HG03095 (cell line): ENCODE measurements around the gene MEF2B.
"Not testable (repeated sequence)": the region's sequence is repeated elsewhere in the genome, so short reads cannot be mapped to it uniquely, and the experiment has no call there.

Experiments
- ATAC-seq: cut with Tn5 transposase; IDR thresholded peaks from one replicate; pipeline ENCODE4 v1.9.1; 2021; ENCODE audit warnings: moderate library complexity; ENCODE audit not compliant: unreplicated experiment

MEF2B gene

GRCh38 chr19:19193926-19194325, 23.9 kb upstream of the MEF2B start:
- no peak for ATAC-seq

DNA sequence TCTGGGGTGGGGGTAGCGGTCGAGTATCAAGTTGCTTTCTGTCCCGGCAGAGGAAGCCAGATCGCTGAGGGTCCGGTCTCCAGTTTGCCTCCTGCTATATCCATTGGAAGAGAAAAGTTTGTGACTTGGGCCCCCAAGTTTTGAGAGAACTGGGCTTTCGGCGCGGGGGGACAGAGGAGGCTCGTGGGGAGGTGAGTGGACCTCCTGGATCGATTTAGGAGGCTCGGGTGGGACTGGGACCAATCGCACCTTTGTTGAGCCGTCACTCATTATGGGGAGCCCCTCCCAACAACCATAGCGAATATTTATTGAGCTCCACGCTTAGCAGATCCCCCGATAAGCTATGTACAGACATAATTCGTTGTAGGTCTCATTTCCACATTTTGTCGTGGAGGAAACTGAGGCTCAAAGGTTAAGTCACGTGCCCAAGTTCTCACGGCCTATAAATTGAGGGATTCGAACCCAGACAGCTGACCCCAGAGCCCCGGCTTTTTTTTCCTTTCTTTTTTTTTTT, 22.9 kb upstream of the MEF2B start:
- ATAC-seq, result no peak

DNA sequence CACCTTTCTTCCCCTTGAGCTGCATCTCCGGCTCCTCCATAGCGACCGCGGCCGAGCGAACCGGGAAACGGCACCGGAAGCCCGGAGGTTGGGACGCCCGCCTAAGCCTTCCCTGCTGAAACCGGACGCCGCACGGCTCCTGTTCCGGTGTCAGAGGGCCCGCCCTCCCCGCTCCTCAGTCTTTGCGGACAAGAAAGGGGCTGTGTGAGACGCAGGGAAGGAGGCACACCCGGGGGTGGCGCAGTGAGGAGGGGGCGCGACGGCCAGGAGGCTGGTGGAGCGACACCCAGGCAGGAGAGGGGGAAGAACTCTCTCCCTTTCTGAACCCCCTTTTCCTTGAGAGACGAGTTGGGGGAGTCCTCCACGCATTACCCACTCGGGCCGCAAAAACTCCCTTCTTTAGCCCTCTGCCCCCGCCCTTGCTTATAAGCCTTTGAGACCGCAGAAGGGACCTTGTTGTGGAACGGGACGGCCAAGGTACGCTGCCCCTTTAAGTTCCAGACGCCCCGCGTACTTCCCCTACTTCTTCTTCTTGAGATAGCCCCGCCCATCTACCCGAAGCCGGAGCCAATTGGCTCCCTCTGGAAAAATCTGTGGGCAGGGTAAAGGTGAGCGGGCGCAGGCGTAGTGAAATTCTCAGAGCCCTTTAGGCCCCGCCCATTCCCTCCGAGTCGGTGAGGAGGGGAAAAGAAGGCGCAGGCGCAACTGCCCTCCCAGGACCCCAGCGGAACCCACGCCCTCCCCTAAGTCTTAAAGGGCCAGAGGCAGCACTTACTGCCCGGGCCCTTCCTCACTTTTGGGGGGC, 22.2 kb upstream of the MEF2B start, which contains the start of the genes BORCS8 and RFXANK:
TSS of gene BORCS8 (minus strand) at position 75 of the 805 bp plus-strand sequence. CDS start at position 40, 35 bp downstream.
TSS of gene RFXANK (plus strand) at position 181 of the 805 bp plus-strand sequence. CDS start 1,689 bp downstream, outside the sequence.
- peak; percentile 76 for ATAC-seq

GRCh38 chr19:19191768-19192077, 21.7 kb upstream of the MEF2B start:
- ATAC-seq, result no peak

DNA sequence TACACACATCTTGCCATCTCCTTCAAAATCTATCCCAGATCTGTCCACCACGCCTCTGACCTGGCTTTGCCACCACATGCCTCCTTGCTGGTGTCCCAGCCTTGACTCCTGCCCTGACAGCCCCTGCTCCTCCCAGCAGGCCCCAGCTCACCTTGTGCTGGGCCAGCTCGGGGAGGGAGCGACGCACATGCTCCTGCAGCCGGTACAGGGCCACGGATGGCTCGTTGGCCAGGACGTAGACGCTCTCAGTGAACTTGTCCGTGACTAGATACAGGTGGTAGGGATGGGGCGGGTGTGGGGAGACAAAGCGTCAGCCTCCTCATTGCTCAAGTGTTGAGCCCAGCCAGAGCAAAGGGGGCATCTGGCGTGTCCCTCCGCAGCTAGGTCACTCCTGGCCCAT, 16.7 kb upstream of the MEF2B start:
- ATAC-seq, result no peak

- no peak for ATAC-seq
These were observed 16.0 kb upstream of the MEF2B start for GRCh38 chr19:19185853-19186740.

- no peak for ATAC-seq
These were observed 11.5 kb upstream of the MEF2B start for GRCh38 chr19:19181488-19181998.

GRCh38 chr19:19179548-19180441, 9.7 kb upstream of the MEF2B start:
- ATAC-seq, result no peak

- no peak for ATAC-seq
These were observed 6.9 kb upstream of the MEF2B start for GRCh38 chr19:19176950-19177349.

DNA sequence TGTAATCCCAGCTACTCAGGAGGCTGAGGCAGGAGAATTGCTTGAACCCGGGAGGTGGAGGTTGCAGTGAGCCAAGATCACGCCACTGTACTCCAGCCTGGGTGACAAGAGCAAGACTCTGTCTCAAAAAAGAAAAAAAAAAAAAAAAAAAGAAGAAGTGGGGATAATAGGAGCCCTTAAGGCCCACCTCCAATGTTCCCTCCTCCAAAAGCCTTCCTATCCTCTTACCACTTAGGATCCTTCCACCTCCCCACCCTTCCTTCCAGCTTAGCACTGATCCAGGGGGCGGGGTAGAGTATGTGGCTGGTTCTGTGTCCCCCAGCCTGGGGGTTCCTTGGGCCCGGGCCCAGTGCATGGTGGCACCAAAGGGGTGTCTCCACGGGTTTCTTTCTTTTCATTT, 3.2 kb upstream of the MEF2B start:
- not testable (repeated sequence) for ATAC-seq

DNA sequence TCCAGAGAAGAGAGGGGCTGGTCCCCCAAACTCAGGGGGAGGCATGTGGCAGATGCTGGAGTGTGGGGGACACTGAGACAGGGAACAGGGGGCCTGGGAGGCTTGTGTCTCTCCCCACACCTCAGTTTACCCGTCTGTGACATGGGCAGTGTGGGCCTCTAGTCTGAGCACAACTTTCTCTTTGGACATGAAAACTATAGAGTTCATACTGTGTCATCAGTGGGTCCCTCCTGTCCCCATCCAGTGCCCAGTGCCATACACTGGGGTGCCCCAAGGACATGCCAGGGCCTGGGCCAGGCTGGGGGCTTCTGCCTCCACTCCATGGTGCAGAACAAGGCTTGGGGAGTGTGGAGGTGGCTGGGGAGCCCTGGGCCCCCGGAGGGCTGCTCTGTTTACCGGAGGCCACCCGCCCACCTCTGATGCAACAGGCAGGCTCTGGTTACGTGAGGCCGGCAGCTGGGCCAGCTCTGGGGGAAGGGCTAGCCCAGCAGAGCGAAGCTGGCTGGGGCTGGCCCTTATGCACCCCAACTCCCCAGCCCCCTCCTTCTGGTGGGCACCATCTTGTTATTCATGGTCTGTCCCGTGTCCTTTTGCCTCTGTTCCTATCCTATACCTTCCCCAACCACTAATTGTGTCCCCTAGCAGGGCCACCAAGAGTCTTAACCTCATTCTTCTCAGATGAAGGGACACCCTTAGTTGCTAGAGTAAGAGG, 1.9 kb upstream of the MEF2B start:
- no peak for ATAC-seq

DNA sequence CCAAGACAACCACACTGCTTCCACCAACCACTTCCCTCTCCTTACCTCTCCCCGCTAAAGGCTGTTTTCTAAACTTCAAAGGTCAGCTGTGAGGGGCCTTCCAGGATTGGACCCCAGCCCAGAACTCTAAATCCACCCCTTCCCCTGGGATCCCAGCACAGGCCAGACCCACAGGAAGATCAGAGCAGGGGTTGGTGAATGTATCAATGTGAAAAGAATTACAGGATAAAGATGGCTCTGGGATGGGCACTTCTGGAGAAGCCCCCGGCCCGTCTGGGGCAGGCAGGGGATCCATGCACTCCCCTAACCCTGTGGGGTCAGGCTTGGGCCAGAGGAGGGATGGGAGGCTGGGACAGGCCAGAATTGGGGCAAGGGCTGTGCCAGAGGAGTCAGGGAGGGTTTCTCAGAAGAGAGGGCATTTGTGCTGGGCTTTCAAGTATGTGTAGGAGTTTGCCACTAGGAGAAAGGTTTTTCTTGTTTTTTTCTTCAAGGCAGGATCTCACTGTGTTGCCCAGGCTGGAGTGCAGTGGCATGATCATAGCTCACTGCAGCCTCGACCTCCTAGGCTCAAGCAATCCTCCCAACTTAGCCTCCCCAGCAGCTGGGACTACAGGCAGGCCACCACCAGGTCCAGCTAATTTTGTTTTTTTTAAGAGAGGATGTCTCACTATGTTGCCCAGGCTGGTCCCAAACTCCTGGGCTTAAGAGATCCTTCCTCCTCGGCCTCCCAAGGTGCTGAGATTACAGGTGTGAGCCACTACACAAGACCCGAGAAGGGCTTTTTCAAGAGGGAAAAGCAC, 1.0 kb upstream of the MEF2B start:
- no peak for ATAC-seq

- no peak for ATAC-seq
These were observed 619 bp downstream of the MEF2B start for GRCh38 chr19:19169236-19170052.

GRCh38 chr19:19167612-19168011, 2.5 kb downstream of the MEF2B start:
- no peak for ATAC-seq

DNA sequence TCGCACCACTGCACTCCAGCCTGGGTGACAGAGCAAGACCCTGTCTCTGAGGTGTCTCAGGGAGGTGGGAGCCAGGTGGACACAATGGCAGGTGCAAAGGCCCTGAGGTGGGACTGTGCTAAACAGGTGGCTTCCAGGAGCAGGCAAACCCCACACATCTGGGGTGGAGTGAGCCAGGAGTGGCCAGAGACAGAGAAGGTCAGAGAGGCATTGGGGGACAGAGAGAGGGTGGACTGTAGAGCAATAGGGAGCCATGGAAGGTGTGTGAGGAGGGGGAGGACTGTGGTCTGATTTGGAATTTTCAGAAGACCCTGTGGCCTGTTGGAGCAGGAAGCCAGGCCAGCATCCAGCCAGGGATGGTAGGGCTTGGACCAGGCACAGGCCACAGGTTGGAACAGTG, 4.7 kb downstream of the MEF2B start:
- no peak for ATAC-seq

- no peak for ATAC-seq
These were observed 7.6 kb downstream of the MEF2B start for GRCh38 chr19:19162495-19162894.

- no peak for ATAC-seq
These were observed 9.5 kb downstream of the MEF2B start for GRCh38 chr19:19160461-19161035.

DNA sequence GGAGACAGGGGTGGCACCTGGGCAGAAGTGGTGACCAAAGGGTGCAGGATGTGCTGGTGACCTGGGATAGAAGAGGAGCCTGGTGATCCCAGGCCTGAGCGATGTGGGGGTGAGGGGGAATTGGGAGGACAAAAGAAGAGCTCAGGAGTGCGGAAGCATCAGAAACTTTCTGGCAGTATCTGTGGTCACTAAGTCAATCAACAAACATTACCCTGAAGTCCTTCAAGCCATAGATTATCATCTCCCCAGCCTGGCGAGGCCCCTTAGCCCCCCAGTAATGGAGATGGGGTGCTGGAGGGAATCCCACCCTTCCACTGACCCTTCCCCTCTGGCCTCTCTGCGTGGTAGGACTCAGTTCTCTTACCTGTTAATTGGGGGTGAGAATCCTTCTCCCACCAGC, 10.5 kb downstream of the MEF2B start:
- no peak for ATAC-seq
